SIG-M5 treated with dmso at 0.1 percent for 504 hours (cell line): ENCODE measurements around the gene DCDC2B.
"Not testable (repeated sequence)": the region's sequence is repeated elsewhere in the genome, so short reads cannot be mapped to it uniquely, and the experiment has no call there.

Experiments
- DNase-seq: peaks from one replicate; lab custom pipeline; 2025; ENCODE audit not compliant: unreplicated experiment; lab: John Stamatoyannopoulos, UW

The DCDC2B gene

GRCh38 chr1:32255072-32256071 is 46.5 kb downstream of the DCDC2B start:
- no peak for DNase-seq

- DNase-seq: no peak
Observed at GRCh38 chr1:32256473-32257226, 47.8 kb downstream of the DCDC2B start.

GRCh38 chr1:32257227-32257508 is 48.3 kb downstream of the DCDC2B start:
- DNase-seq: no peak

GRCh38 chr1:32263236-32263593 is 54.3 kb downstream of the DCDC2B start:
- DNase-seq: not testable (repeated sequence)

GRCh38 chr1:32263744-32264143 is 54.9 kb downstream of the DCDC2B start:
- DNase-seq: no peak
